GM18519 (cell line): ENCODE data around the gene PARD6B.
"Not testable (repeated sequence)": the region's sequence is repeated elsewhere in the genome, so short reads cannot be mapped to it uniquely, and the experiment has no call there.

Experiments used
- ATAC-seq: cut with Tn5 transposase; IDR thresholded peaks from one replicate; pipeline ENCODE4 v1.9.1; 2021; ENCODE audit warnings: mild to moderate bottlenecking, moderate library complexity; ENCODE audit not compliant: unreplicated experiment, low FRiP score

Gene PARD6B

GRCh38 chr20:50703651-50704438, 27.5 kb upstream of the PARD6B start:
- ATAC-seq, result not testable (repeated sequence)

GRCh38 chr20:50704514-50704913, 26.9 kb upstream of the PARD6B start:
- ATAC-seq, result no peak

GRCh38 chr20:50704971-50705370, 26.4 kb upstream of the PARD6B start:
- ATAC-seq, result no peak

- no peak for ATAC-seq
Measured at GRCh38 chr20:50708845-50709635, 22.3 kb upstream of the PARD6B start.

GRCh38 chr20:50709636-50709973, 21.8 kb upstream of the PARD6B start:
- no peak for ATAC-seq

GRCh38 chr20:50710492-50711063, 20.8 kb upstream of the PARD6B start:
- ATAC-seq, result no peak

GRCh38 chr20:50711113-50711825, 20.1 kb upstream of the PARD6B start:
- ATAC-seq, result no peak

- no peak for ATAC-seq
Measured at GRCh38 chr20:50712771-50713656, 18.4 kb upstream of the PARD6B start.

- ATAC-seq, result no peak
Measured at GRCh38 chr20:50713657-50714101, 17.7 kb upstream of the PARD6B start.

GRCh38 chr20:50714426-50714825, 17.0 kb upstream of the PARD6B start:
- ATAC-seq, result not testable (repeated sequence)

- ATAC-seq, result no peak
Measured at GRCh38 chr20:50715694-50716093, 15.7 kb upstream of the PARD6B start.

GRCh38 chr20:50716518-50716917, 14.9 kb upstream of the PARD6B start:
- no peak for ATAC-seq

GRCh38 chr20:50717312-50717711, 14.1 kb upstream of the PARD6B start:
- ATAC-seq, result no peak

GRCh38 chr20:50717974-50718761, 13.2 kb upstream of the PARD6B start:
- ATAC-seq, result no peak

GRCh38 chr20:50719328-50719727, 12.1 kb upstream of the PARD6B start:
- no peak for ATAC-seq

GRCh38 chr20:50720026-50720425, 11.4 kb upstream of the PARD6B start:
- ATAC-seq, result no peak

- ATAC-seq, result no peak
Measured at GRCh38 chr20:50720582-50720981, 10.8 kb upstream of the PARD6B start.

GRCh38 chr20:50721881-50722281, 9.5 kb upstream of the PARD6B start:
- ATAC-seq, result no peak
